K562 (cell line): ENCODE results near the gene CTSW. TPM values are rescaled to one million over a fixed set of nuclear protein-coding genes. Genes with fewer than 3 reads are reported as not detected.
A peak's percentile ranks its signal among the peaks of the same experiment; 100 is the strongest.

Source experiments
- EP400 ChIP-seq: fragments of 450-650 bp; IDR thresholded peaks from 2 replicates; pipeline ENCODE4 v1.6.1; 2017; ENCODE audit warnings: antibody characterized with exemption, mild to moderate bottlenecking, moderate library complexity
- ETV5 ChIP-seq: sonication (generic); formaldehyde crosslinking; IDR thresholded peaks from 2 replicates; pipeline ENCODE4 v1.4.0; 2020; ENCODE audit warnings: low read depth, mild to moderate bottlenecking, missing genetic modification reagents
- HNRNPK ChIP-seq: fragments of 200-400 bp; formaldehyde crosslinking; IDR thresholded peaks from one replicate; pipeline ENCODE4 v1.6.1; 2018; ENCODE audit warnings: mild to moderate bottlenecking, low read depth, low read length; ENCODE audit not compliant: poor library complexity, severe bottlenecking
- SMARCA4 ChIP-seq: fragments of 450-650 bp; IDR thresholded peaks from 2 replicates; pipeline ENCODE4 v1.6.1; 2016
- STAT5B ChIP-seq: fragments of 250-450 bp; sonication (Bioruptor Pico); IDR thresholded peaks from 2 replicates; pipeline ENCODE4 v1.8.0; 2021; ENCODE audit warnings: mild to moderate bottlenecking, inconsistent platforms
- ZNF668 ChIP-seq: fragments of 250-450 bp; sonication (Bioruptor Pico); IDR thresholded peaks from 2 replicates; pipeline ENCODE4 v1.8.0; 2022; ENCODE audit warnings: mild to moderate bottlenecking, inconsistent platforms
- polyA plus RNA-seq, 8 experiments: library from polyadenylated mRNA; depleted of rRNA in 4 of 8; stranded (reverse) in 5 of 8; unstranded in 3 of 8; fragments of >200 nt; fragmentation: Nextera tagmentation in 2 of 8; fragmentation: Illumina TruSeq in 1 of 8; extraction: Ambion mirVana in 2 of 8; extraction: Trizol in 1 of 8; gene quantifications; 2 replicates each; pipeline versions ENCODE4 v1.2.1 to v1.2.3, GENCODE V29; 2011 to 2014; ENCODE audit warnings: inconsistent platforms in 1 of 8, missing spikeins in 1 of 8
- total RNA-seq, 7 experiments: library from RNA; depleted of rRNA in 6 of 7; stranded (reverse); fragments of >200 nt in 6 of 7; fragmentation: Illumina TruSeq in 2 of 7; extraction: Trizol in 2 of 7; gene quantifications; 2 replicates each; pipeline versions ENCODE4 v1.2.1 to v1.2.3, GENCODE V29; 2011 to 2021; ENCODE audit warnings: low replicate concordance in 1 of 7
- TF ChIP-seq, protein P1 (sequence below): fragments of 450-650 bp; IDR thresholded peaks from 2 replicates; pipeline ENCODE4 v1.6.1; 2016; ENCODE audit warnings: mild to moderate bottlenecking, moderate library complexity
- TF ChIP-seq, protein P2 (sequence below): fragments of 450-650 bp; formaldehyde crosslinking; IDR thresholded peaks from 2 replicates; pipeline ENCODE4 v1.4.0; 2022; ENCODE audit warnings: mild to moderate bottlenecking, moderate library complexity
- TF ChIP-seq, protein P3 (sequence below): fragments of 450-650 bp; IDR thresholded peaks from 2 replicates; pipeline ENCODE4 v1.7.0; 2016; ENCODE audit warnings: borderline replicate concordance

The CTSW gene
- total and polyA plus RNA-seq, 9 of the 15 experiments (the other 6 are each of a cell fraction or from before 2014, with no cell fraction given): 0.04 TPM; not detected in 8

DNA sequence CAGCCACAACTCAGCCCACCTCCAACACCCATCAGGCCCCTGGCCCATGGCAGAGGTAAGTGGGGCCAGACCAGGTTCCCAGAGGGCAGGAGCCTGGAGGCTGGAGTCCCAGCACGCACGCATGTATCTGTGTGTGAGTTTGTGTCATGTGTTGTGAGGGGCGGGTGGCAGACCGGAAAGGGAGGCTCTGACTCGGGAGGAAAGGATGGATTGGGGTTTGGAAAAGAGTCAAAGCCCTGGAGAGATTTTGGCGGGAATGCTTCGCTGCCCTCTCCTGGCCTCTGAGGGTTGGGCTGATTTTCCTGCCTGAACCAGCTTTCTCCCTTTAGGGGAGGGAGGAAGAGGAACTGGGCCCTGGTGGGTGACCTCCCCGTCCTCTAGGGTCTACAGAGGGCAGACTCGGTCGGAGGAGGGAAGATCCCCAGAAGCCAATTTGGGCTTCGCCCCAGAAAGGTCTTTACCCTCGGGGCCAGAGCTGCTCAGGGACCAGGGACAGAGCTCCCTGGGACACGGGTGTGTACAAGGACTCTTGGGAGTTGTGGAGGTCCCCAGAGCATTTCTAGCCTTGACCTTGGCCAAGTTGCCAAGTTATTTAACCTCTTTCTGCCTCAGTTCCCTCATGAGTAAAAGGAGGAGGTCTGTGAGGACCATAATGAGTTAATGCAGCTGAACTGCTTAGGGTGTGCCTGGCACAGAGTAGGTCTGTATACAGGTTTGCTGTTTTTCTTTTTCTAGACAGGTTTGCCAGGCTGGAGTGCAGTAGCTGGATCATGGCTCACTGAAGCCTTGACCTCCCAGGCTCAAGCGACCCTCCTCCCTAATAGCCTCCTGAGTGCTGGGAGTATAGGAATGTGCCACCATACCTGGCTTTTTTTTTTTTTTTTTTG, 32.3 kb downstream of the CTSW start (continued):
- TF ChIP-seq, protein P1, sequence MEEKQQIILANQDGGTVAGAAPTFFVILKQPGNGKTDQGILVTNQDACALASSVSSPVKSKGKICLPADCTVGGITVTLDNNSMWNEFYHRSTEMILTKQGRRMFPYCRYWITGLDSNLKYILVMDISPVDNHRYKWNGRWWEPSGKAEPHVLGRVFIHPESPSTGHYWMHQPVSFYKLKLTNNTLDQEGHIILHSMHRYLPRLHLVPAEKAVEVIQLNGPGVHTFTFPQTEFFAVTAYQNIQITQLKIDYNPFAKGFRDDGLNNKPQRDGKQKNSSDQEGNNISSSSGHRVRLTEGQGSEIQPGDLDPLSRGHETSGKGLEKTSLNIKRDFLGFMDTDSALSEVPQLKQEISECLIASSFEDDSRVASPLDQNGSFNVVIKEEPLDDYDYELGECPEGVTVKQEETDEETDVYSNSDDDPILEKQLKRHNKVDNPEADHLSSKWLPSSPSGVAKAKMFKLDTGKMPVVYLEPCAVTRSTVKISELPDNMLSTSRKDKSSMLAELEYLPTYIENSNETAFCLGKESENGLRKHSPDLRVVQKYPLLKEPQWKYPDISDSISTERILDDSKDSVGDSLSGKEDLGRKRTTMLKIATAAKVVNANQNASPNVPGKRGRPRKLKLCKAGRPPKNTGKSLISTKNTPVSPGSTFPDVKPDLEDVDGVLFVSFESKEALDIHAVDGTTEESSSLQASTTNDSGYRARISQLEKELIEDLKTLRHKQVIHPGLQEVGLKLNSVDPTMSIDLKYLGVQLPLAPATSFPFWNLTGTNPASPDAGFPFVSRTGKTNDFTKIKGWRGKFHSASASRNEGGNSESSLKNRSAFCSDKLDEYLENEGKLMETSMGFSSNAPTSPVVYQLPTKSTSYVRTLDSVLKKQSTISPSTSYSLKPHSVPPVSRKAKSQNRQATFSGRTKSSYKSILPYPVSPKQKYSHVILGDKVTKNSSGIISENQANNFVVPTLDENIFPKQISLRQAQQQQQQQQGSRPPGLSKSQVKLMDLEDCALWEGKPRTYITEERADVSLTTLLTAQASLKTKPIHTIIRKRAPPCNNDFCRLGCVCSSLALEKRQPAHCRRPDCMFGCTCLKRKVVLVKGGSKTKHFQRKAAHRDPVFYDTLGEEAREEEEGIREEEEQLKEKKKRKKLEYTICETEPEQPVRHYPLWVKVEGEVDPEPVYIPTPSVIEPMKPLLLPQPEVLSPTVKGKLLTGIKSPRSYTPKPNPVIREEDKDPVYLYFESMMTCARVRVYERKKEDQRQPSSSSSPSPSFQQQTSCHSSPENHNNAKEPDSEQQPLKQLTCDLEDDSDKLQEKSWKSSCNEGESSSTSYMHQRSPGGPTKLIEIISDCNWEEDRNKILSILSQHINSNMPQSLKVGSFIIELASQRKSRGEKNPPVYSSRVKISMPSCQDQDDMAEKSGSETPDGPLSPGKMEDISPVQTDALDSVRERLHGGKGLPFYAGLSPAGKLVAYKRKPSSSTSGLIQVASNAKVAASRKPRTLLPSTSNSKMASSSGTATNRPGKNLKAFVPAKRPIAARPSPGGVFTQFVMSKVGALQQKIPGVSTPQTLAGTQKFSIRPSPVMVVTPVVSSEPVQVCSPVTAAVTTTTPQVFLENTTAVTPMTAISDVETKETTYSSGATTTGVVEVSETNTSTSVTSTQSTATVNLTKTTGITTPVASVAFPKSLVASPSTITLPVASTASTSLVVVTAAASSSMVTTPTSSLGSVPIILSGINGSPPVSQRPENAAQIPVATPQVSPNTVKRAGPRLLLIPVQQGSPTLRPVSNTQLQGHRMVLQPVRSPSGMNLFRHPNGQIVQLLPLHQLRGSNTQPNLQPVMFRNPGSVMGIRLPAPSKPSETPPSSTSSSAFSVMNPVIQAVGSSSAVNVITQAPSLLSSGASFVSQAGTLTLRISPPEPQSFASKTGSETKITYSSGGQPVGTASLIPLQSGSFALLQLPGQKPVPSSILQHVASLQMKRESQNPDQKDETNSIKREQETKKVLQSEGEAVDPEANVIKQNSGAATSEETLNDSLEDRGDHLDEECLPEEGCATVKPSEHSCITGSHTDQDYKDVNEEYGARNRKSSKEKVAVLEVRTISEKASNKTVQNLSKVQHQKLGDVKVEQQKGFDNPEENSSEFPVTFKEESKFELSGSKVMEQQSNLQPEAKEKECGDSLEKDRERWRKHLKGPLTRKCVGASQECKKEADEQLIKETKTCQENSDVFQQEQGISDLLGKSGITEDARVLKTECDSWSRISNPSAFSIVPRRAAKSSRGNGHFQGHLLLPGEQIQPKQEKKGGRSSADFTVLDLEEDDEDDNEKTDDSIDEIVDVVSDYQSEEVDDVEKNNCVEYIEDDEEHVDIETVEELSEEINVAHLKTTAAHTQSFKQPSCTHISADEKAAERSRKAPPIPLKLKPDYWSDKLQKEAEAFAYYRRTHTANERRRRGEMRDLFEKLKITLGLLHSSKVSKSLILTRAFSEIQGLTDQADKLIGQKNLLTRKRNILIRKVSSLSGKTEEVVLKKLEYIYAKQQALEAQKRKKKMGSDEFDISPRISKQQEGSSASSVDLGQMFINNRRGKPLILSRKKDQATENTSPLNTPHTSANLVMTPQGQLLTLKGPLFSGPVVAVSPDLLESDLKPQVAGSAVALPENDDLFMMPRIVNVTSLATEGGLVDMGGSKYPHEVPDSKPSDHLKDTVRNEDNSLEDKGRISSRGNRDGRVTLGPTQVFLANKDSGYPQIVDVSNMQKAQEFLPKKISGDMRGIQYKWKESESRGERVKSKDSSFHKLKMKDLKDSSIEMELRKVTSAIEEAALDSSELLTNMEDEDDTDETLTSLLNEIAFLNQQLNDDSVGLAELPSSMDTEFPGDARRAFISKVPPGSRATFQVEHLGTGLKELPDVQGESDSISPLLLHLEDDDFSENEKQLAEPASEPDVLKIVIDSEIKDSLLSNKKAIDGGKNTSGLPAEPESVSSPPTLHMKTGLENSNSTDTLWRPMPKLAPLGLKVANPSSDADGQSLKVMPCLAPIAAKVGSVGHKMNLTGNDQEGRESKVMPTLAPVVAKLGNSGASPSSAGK: peak; percentile 66
- TF ChIP-seq ZNF668 (CRISPR knock-in tag): no peak
- TF ChIP-seq, protein P2, sequence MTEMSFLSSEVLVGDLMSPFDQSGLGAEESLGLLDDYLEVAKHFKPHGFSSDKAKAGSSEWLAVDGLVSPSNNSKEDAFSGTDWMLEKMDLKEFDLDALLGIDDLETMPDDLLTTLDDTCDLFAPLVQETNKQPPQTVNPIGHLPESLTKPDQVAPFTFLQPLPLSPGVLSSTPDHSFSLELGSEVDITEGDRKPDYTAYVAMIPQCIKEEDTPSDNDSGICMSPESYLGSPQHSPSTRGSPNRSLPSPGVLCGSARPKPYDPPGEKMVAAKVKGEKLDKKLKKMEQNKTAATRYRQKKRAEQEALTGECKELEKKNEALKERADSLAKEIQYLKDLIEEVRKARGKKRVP (CRISPR knock-in tag): no peak
- TF ChIP-seq, protein P3, sequence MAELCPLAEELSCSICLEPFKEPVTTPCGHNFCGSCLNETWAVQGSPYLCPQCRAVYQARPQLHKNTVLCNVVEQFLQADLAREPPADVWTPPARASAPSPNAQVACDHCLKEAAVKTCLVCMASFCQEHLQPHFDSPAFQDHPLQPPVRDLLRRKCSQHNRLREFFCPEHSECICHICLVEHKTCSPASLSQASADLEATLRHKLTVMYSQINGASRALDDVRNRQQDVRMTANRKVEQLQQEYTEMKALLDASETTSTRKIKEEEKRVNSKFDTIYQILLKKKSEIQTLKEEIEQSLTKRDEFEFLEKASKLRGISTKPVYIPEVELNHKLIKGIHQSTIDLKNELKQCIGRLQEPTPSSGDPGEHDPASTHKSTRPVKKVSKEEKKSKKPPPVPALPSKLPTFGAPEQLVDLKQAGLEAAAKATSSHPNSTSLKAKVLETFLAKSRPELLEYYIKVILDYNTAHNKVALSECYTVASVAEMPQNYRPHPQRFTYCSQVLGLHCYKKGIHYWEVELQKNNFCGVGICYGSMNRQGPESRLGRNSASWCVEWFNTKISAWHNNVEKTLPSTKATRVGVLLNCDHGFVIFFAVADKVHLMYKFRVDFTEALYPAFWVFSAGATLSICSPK: no peak
- TF ChIP-seq HNRNPK: no peak
- TF ChIP-seq SMARCA4: no peak
- TF ChIP-seq EP400: peak; percentile 37; the same call in 1 of the 2 replicates
- TF ChIP-seq ETV5 (CRISPR knock-in tag): peak; percentile 53; the same call in 1 of the 2 replicates
- no peak for TF ChIP-seq STAT5B (CRISPR knock-in tag)
